ENCODE results near the gene AAK1.

DNA sequence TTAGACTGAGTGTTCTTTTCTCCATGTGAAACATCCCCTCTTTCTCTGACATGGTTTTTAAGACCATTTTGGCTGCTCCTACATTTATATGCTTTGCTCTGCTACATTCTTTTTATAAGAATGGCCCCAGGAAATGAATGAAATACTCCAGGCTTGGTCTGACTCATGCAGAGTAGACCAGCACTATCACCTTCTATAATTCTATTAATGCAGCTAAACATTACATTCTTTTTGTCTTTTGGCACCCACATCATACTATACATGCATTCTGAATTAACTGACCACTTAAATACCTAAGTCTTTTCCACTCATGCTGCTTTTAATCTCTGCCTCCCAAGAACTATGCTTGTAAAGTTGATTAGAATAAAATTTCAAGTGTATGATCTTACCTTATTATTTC lies 94.1 kb downstream of the AAK1 start:
- TF ChIP-seq RAD21 (IDR thresholded peaks at IDR 0.05; ENCODE audit: low read depth) = no peak
- TF ChIP-seq, protein P1, sequence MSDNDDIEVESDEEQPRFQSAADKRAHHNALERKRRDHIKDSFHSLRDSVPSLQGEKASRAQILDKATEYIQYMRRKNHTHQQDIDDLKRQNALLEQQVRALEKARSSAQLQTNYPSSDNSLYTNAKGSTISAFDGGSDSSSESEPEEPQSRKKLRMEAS (IDR thresholded peaks at IDR 0.05) = no peak
- TF ChIP-seq TAF1 (IDR thresholded peaks at IDR 0.05; ENCODE audit: low read depth) = no peak
- TF ChIP-seq CREB1 (IDR thresholded peaks at IDR 0.05; ENCODE audit: low read depth) = no peak
- TF ChIP-seq, protein P2, sequence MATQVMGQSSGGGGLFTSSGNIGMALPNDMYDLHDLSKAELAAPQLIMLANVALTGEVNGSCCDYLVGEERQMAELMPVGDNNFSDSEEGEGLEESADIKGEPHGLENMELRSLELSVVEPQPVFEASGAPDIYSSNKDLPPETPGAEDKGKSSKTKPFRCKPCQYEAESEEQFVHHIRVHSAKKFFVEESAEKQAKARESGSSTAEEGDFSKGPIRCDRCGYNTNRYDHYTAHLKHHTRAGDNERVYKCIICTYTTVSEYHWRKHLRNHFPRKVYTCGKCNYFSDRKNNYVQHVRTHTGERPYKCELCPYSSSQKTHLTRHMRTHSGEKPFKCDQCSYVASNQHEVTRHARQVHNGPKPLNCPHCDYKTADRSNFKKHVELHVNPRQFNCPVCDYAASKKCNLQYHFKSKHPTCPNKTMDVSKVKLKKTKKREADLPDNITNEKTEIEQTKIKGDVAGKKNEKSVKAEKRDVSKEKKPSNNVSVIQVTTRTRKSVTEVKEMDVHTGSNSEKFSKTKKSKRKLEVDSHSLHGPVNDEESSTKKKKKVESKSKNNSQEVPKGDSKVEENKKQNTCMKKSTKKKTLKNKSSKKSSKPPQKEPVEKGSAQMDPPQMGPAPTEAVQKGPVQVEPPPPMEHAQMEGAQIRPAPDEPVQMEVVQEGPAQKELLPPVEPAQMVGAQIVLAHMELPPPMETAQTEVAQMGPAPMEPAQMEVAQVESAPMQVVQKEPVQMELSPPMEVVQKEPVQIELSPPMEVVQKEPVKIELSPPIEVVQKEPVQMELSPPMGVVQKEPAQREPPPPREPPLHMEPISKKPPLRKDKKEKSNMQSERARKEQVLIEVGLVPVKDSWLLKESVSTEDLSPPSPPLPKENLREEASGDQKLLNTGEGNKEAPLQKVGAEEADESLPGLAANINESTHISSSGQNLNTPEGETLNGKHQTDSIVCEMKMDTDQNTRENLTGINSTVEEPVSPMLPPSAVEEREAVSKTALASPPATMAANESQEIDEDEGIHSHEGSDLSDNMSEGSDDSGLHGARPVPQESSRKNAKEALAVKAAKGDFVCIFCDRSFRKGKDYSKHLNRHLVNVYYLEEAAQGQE (IDR thresholded peaks at IDR 0.05; ENCODE audit: low read depth) = no peak
- TF ChIP-seq FOXM1 (IDR thresholded peaks at IDR 0.05; ENCODE audit: borderline replicate concordance, low read depth) = no peak
- TF ChIP-seq TEAD4 (IDR thresholded peaks at IDR 0.05) = no peak
- TF ChIP-seq TCF12 (IDR thresholded peaks at IDR 0.05; ENCODE audit: low read depth) = no peak
- no peak for TF ChIP-seq EGR1 (IDR thresholded peaks at IDR 0.05)

Data from Ishikawa (cell line).